HepG2 (cell line): ENCODE data around the gene VAC14. TPM values are rescaled to one million over a fixed set of nuclear protein-coding genes. Genes with fewer than 3 reads are reported as not detected.

Experiments used
- ARNT2 ChIP-seq: sonication (generic); formaldehyde crosslinking; IDR thresholded peaks from 2 replicates; pipeline ENCODE4 v1.8.0; 2022; ENCODE audit warnings: mild to moderate bottlenecking, low read depth, missing genetic modification reagents, moderate library complexity
- BHLHE40 ChIP-seq: IDR thresholded peaks from 2 replicates; pipeline ENCODE4 v1.6.1; 2011; ENCODE audit warnings: low read length, improper control_type of control experiment
- CBFB ChIP-seq: sonication (generic); formaldehyde crosslinking; IDR thresholded peaks from 2 replicates; pipeline ENCODE4 v1.4.0; 2020; ENCODE audit warnings: missing genetic modification reagents
- CHD2 ChIP-seq: IDR thresholded peaks from 2 replicates; pipeline ENCODE4 v1.6.1; 2011; ENCODE audit warnings: low read depth, low read length, improper control_type of control experiment
- E2F1 ChIP-seq: sonication (generic); formaldehyde crosslinking; IDR thresholded peaks from 2 replicates; pipeline ENCODE4 v1.5.0; 2020; ENCODE audit warnings: missing genetic modification reagents
- HNRNPLL ChIP-seq: fragments of 200-400 bp; formaldehyde crosslinking; IDR thresholded peaks from 2 replicates; pipeline ENCODE4 v1.6.1; 2017; ENCODE audit warnings: mild to moderate bottlenecking, low read depth, low read length; ENCODE audit not compliant: poor library complexity, severe bottlenecking
- NFATC3 ChIP-seq: sonication (generic); formaldehyde crosslinking; IDR thresholded peaks from 2 replicates; pipeline ENCODE4 v1.5.1; 2020; ENCODE audit warnings: mild to moderate bottlenecking, missing genetic modification reagents
- NFE2 ChIP-seq: sonication (generic); formaldehyde crosslinking; IDR thresholded peaks from 2 replicates; pipeline ENCODE4 v1.4.0; 2020; ENCODE audit warnings: missing genetic modification reagents
- NPAS2 ChIP-seq: sonication (generic); formaldehyde crosslinking; IDR thresholded peaks from 2 replicates; pipeline ENCODE4 v1.8.0; 2022; ENCODE audit warnings: mild to moderate bottlenecking, missing genetic modification reagents, borderline replicate concordance
- POLR2G ChIP-seq: fragments of 200-400 bp; formaldehyde crosslinking; IDR thresholded peaks from 2 replicates; pipeline ENCODE4 v1.6.1; 2018; ENCODE audit warnings: mild to moderate bottlenecking, low read depth, low read length, moderate library complexity
- REXO4 ChIP-seq: sonication (generic); formaldehyde crosslinking; IDR thresholded peaks from 2 replicates; pipeline ENCODE4 v1.8.0; 2022; ENCODE audit warnings: missing genetic modification reagents, mild to moderate bottlenecking, borderline replicate concordance
- RFX5 ChIP-seq: IDR thresholded peaks from 2 replicates; pipeline ENCODE4 v1.6.1; 2011; ENCODE audit warnings: low read depth, low read length, improper control_type of control experiment
- ZBTB1 ChIP-seq: sonication (generic); formaldehyde crosslinking; IDR thresholded peaks from 2 replicates; pipeline ENCODE4 v1.4.0; 2020; ENCODE audit warnings: missing genetic modification reagents, borderline replicate concordance
- ZBTB33 ChIP-seq: sonication (generic); formaldehyde crosslinking; IDR thresholded peaks from 2 replicates; pipeline ENCODE4 v1.4.0; 2020; ENCODE audit warnings: missing genetic modification reagents
- ZNF207 ChIP-seq: fragments of 450-650 bp; IDR thresholded peaks from 2 replicates; pipeline ENCODE4 v1.6.1; 2016; ENCODE audit warnings: antibody characterized with exemption, borderline replicate concordance
- ZNF354B ChIP-seq: sonication (generic); formaldehyde crosslinking; IDR thresholded peaks from 2 replicates; pipeline ENCODE4 v1.8.0; 2022; ENCODE audit warnings: mild to moderate bottlenecking, missing genetic modification reagents
- ZNF431 ChIP-seq: sonication (generic); formaldehyde crosslinking; IDR thresholded peaks from 2 replicates; pipeline ENCODE4 v1.9.0; 2022; ENCODE audit warnings: missing genetic modification reagents, low read depth, mild to moderate bottlenecking, borderline replicate concordance
- polyA plus RNA-seq, 8 experiments: library from polyadenylated mRNA; depleted of rRNA in 3 of 8; stranded (reverse) in 7 of 8; unstranded in 1 of 8; fragments of >200 nt; fragmentation: Illumina TruSeq in 4 of 8; extraction: Trizol in 4 of 8; gene quantifications; 2 replicates each; pipeline versions ENCODE4 v1.2.1 to v1.2.3, GENCODE V29; 2011 to 2016; ENCODE audit warnings: low read depth in 4 of 8, missing spikeins in 1 of 8, mixed read lengths in 1 of 8; ENCODE audit not compliant: insufficient read depth in 1 of 8
- total RNA-seq, 5 experiments: library from RNA; depleted of rRNA; stranded (reverse); fragments of >200 nt; fragmentation: Illumina TruSeq; extraction: Trizol; gene quantifications; 2 replicates each; pipeline ENCODE4 v1.2.3, GENCODE V29; 2016; ENCODE audit warnings: low read depth in 1 of 5
- TF ChIP-seq, protein P1 (sequence below): fragments of 450-650 bp; IDR thresholded peaks from 2 replicates; pipeline ENCODE4 v1.6.1; 2016
- TF ChIP-seq, protein P2 (sequence below): sonication (generic); formaldehyde crosslinking; IDR thresholded peaks from 2 replicates; pipeline ENCODE4 v1.4.0; 2020; ENCODE audit warnings: missing genetic modification reagents

Gene VAC14
- total and polyA plus RNA-seq, 2 of the 13 experiments (the other 11 are each of a cell fraction or from before 2014, with no cell fraction given): 23.5 to 24.6 TPM

DNA sequence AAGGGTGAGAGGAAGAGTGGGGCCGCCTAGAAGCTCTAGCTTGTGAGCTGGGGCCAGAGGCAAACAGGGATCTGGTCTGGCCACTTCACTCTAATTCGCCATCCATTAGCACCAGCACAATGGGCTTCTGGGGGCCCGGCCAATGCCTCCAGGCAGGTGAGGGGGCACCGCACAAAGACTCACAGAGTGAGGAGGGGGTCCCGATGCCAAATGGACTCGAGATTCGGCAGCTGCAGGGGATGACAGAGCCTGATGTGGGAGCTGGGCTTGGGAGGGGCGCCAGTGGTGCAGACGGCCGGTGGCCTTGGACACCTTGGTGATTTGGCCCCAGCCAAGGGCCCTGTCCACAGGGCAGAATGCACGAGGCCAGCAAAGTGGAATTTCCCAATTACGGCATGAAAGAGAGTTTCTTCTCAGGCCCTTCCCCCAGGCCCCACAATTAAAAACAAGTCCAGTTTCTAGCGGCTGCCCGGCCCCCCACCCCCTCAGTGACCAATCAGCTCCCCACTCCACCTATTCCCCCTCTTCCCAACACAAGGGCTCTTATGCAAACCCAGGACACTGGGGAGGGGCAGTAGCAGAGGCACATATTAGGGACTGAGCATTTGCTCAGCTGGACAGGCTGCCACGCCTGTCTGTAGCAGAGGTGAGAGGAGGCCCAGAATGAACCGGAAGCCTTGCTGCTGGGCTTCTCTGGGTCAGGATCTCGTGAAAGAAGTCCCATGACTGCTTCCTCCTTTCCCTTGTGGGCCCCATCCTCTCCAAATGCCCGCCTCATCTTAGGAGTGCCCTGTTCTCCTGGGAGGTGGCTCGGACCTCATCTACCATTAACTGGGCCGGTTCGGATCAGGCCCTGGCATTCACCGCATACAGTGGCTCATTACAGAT, 75.7 kb downstream of the VAC14 start (continued):
- TF ChIP-seq NFE2 (CRISPR knock-in tag): peak; percentile 42; the same call in 1 of the 2 replicates
- no peak; the same call in 1 of the 2 replicates for TF ChIP-seq NFATC3
- peak; percentile 83 for TF ChIP-seq ARNT2
- TF ChIP-seq BHLHE40: no peak; the same call in 1 of the 2 replicates
- TF ChIP-seq HNRNPLL: peak; percentile 55
- TF ChIP-seq CBFB (CRISPR knock-in tag): peak; percentile 76; the same call in 1 of the 2 replicates
- no peak for TF ChIP-seq NPAS2 (CRISPR knock-in tag)
- peak; percentile 93 for TF ChIP-seq POLR2G
- TF ChIP-seq, protein P1, sequence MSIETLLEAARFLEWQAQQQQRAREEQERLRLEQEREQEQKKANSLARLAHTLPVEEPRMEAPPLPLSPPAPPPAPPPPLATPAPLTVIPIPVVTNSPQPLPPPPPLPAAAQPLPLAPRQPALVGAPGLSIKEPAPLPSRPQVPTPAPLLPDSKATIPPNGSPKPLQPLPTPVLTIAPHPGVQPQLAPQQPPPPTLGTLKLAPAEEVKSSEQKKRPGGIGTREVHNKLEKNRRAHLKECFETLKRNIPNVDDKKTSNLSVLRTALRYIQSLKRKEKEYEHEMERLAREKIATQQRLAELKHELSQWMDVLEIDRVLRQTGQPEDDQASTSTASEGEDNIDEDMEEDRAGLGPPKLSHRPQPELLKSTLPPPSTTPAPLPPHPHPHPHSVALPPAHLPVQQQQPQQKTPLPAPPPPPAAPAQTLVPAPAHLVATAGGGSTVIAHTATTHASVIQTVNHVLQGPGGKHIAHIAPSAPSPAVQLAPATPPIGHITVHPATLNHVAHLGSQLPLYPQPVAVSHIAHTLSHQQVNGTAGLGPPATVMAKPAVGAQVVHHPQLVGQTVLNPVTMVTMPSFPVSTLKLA: peak; percentile 62; the same call in 1 of the 2 replicates
- peak; percentile 49; the same call in 1 of the 2 replicates for TF ChIP-seq ZNF431 (CRISPR knock-in tag)
- TF ChIP-seq, protein P2, sequence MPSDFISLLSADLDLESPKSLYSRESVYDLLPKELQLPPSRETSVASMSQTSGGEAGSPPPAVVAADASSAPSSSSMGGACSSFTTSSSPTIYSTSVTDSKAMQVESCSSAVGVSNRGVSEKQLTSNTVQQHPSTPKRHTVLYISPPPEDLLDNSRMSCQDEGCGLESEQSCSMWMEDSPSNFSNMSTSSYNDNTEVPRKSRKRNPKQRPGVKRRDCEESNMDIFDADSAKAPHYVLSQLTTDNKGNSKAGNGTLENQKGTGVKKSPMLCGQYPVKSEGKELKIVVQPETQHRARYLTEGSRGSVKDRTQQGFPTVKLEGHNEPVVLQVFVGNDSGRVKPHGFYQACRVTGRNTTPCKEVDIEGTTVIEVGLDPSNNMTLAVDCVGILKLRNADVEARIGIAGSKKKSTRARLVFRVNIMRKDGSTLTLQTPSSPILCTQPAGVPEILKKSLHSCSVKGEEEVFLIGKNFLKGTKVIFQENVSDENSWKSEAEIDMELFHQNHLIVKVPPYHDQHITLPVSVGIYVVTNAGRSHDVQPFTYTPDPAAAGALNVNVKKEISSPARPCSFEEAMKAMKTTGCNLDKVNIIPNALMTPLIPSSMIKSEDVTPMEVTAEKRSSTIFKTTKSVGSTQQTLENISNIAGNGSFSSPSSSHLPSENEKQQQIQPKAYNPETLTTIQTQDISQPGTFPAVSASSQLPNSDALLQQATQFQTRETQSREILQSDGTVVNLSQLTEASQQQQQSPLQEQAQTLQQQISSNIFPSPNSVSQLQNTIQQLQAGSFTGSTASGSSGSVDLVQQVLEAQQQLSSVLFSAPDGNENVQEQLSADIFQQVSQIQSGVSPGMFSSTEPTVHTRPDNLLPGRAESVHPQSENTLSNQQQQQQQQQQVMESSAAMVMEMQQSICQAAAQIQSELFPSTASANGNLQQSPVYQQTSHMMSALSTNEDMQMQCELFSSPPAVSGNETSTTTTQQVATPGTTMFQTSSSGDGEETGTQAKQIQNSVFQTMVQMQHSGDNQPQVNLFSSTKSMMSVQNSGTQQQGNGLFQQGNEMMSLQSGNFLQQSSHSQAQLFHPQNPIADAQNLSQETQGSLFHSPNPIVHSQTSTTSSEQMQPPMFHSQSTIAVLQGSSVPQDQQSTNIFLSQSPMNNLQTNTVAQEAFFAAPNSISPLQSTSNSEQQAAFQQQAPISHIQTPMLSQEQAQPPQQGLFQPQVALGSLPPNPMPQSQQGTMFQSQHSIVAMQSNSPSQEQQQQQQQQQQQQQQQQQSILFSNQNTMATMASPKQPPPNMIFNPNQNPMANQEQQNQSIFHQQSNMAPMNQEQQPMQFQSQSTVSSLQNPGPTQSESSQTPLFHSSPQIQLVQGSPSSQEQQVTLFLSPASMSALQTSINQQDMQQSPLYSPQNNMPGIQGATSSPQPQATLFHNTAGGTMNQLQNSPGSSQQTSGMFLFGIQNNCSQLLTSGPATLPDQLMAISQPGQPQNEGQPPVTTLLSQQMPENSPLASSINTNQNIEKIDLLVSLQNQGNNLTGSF (CRISPR knock-in tag): peak; percentile 18
- TF ChIP-seq CHD2: no peak
- TF ChIP-seq ZNF354B: peak; percentile 88; the same call in 1 of the 2 replicates
- TF ChIP-seq RFX5: peak; percentile 41; the same call in 1 of the 2 replicates
- no peak for TF ChIP-seq E2F1 (CRISPR knock-in tag)
- TF ChIP-seq REXO4: no peak; the same call in 1 of the 2 replicates
- TF ChIP-seq ZBTB1 (CRISPR knock-in tag): peak; percentile 78; the same call in 1 of the 2 replicates
- no peak for TF ChIP-seq ZBTB33 (CRISPR knock-in tag)
- TF ChIP-seq ZNF207: no peak
